GM23338 (cell line): ENCODE measurements around the gene CDK4. TPM values are rescaled to one million over a fixed set of nuclear protein-coding genes. Genes with fewer than 3 reads are reported as not detected.

Experiments
- ATAC-seq: fragments of 200-7000 bp; cut with Tn5 transposase; 3 replicates; pipeline ENCODE4 v1.9.1; 2020
- DNase-seq: peaks from one replicate; pipeline ENCODE4 v3.0.0-alpha.2; 2015; ENCODE audit warnings: low spot score
- H2AFZ ChIP-seq: fragments of 200-600 bp; sonication (generic); 2 replicates; pipeline ENCODE4 v1.8.0; 2016; ENCODE audit warnings: antibody characterized with exemption, mild to moderate bottlenecking, moderate library complexity
- H3F3A ChIP-seq: fragments of 200-600 bp; sonication (generic); replicated peaks from 2 replicates; pipeline ENCODE4 v1.8.0; 2017; ENCODE audit warnings: antibody characterized with exemption, mixed run types, low read depth
- H3K27ac ChIP-seq: fragments of 200-600 bp; sonication (generic); 2 replicates; pipeline ENCODE4 v1.6.1; 2016; ENCODE audit warnings: low read depth
- H3K27me3 ChIP-seq: fragments of 200-600 bp; sonication (generic); 2 replicates; pipeline ENCODE4 v1.8.0; 2016; ENCODE audit warnings: mild to moderate bottlenecking, mixed run types, moderate library complexity; ENCODE audit not compliant: insufficient read depth
- H3K36me3 ChIP-seq: fragments of 200-600 bp; sonication (generic); 2 replicates; pipeline ENCODE4 v1.8.0; 2016; ENCODE audit warnings: mild to moderate bottlenecking; ENCODE audit not compliant: insufficient read depth
- H3K4me1 ChIP-seq: fragments of 200-600 bp; sonication (generic); 2 replicates; pipeline ENCODE4 v1.8.0; 2016; ENCODE audit warnings: mild to moderate bottlenecking, moderate library complexity; ENCODE audit not compliant: insufficient read depth
- H3K4me2 ChIP-seq: fragments of 200-600 bp; sonication (generic); 2 replicates; pipeline ENCODE4 v1.7.1; 2017; ENCODE audit warnings: mixed run types
- H3K4me3 ChIP-seq: fragments of 200-600 bp; sonication (generic); 2 replicates; pipeline ENCODE4 v1.6.1; 2016; ENCODE audit warnings: mixed run types
- H3K79me2 ChIP-seq: fragments of 200-600 bp; sonication (generic); replicated peaks from 2 replicates; pipeline ENCODE4 v1.8.0; 2017; ENCODE audit warnings: mild to moderate bottlenecking; ENCODE audit not compliant: insufficient read depth
- H3K9me2 ChIP-seq: fragments of 200-600 bp; sonication (generic); 2 replicates; pipeline ENCODE4 v1.8.0; 2017; ENCODE audit not compliant: insufficient read depth
- H4K20me1 ChIP-seq: fragments of 200-600 bp; sonication (generic); replicated peaks from 2 replicates; pipeline ENCODE4 v1.8.0; 2017; ENCODE audit warnings: mild to moderate bottlenecking; ENCODE audit not compliant: insufficient read depth
- H3K27ac Mint-ChIP-seq: 2 replicates; pipeline ENCODE4 v1.8.0; 2020; ENCODE audit warnings: inconsistent platforms, mild to moderate bottlenecking, moderate library complexity, mixed read lengths
- H3K27me3 Mint-ChIP-seq: 3 replicates; pipeline ENCODE4 v1.8.0; 2022; ENCODE audit warnings: low read depth, mild to moderate bottlenecking, moderate library complexity, mixed read lengths, inconsistent platforms; ENCODE audit not compliant: insufficient read depth, poor library complexity
- H3K36me3 Mint-ChIP-seq: 3 replicates; pipeline ENCODE4 v1.8.0; 2021; ENCODE audit warnings: low read depth, mild to moderate bottlenecking, inconsistent platforms, moderate library complexity, mixed read lengths
- H3K4me1 Mint-ChIP-seq: 3 replicates; pipeline ENCODE4 v1.8.0; 2020; ENCODE audit warnings: mild to moderate bottlenecking, inconsistent platforms, mixed read lengths
- H3K4me3 Mint-ChIP-seq: 3 replicates; pipeline ENCODE4 v1.8.0; 2021; ENCODE audit warnings: moderate library complexity, mild to moderate bottlenecking, inconsistent platforms, mixed read lengths
- H3K9me3 Mint-ChIP-seq: 3 replicates; pipeline ENCODE4 v1.8.0; 2020; ENCODE audit warnings: moderate library complexity, mild to moderate bottlenecking, inconsistent platforms, mixed read lengths
- CREB1 ChIP-seq: fragments of 250-450 bp; sonication (Bioruptor Pico); IDR thresholded peaks from 2 replicates; pipeline ENCODE4 v1.5.0; 2020; ENCODE audit warnings: low read depth, mild to moderate bottlenecking, moderate library complexity
- EZH2 ChIP-seq: fragments of 200-600 bp; sonication (generic); IDR thresholded peaks from one replicate; pipeline ENCODE4 v1.8.0; 2017; ENCODE audit warnings: antibody characterized with exemption, mild to moderate bottlenecking, low read depth; ENCODE audit not compliant: unreplicated experiment
- EZH2phosphoT487 ChIP-seq: fragments of 200-600 bp; sonication (generic); IDR thresholded peaks from one replicate; pipeline ENCODE4 v1.8.1; 2018; ENCODE audit warnings: antibody characterized with exemption; ENCODE audit not compliant: unreplicated experiment
- JUNB ChIP-seq: IDR thresholded peaks from one replicate; pipeline ENCODE4 v1.6.1; 2016; ENCODE audit warnings: antibody characterized with exemption; ENCODE audit not compliant: unreplicated experiment
- STAT1 ChIP-seq: IDR thresholded peaks from one replicate; pipeline ENCODE4 v1.6.1; 2016; ENCODE audit warnings: antibody characterized with exemption; ENCODE audit not compliant: unreplicated experiment
- ZNF331 ChIP-seq: fragments of 250-450 bp; sonication (Bioruptor Pico); IDR thresholded peaks from 2 replicates; pipeline ENCODE4 v1.5.0; 2020; ENCODE audit warnings: low read depth, mild to moderate bottlenecking, moderate library complexity
- polyA plus RNA-seq: library from polyadenylated mRNA; unstranded; fragments of >200 nt; fragmentation: Nextera tagmentation; extraction: Ambion mirVana; gene quantifications from 2 replicates; pipeline ENCODE4 v1.2.1, GENCODE V29; 2016
- total RNA-seq: library from RNA; depleted of rRNA; stranded (reverse); fragments of >200 nt; shearing (Covaris generic); gene quantifications from 2 replicates; pipeline ENCODE4 v1.2.3, GENCODE V29; 2014
- TF ChIP-seq, protein P1 (sequence below): IDR thresholded peaks from 2 replicates; pipeline ENCODE4 v1.6.1; 2016; ENCODE audit warnings: antibody characterized with exemption
- TF ChIP-seq, protein P2 (sequence below): fragments of 250-450 bp; sonication (Bioruptor Pico); IDR thresholded peaks from 2 replicates; pipeline ENCODE4 v1.5.0; 2020; ENCODE audit warnings: mild to moderate bottlenecking, moderate library complexity
- TF ChIP-seq, protein P3 (sequence below), 2 experiments: fragments of 200-600 bp in 1 of 2; sonication (generic) in 1 of 2; conservative IDR thresholded peaks; 2 replicates each; pipeline versions ENCODE4 v1.5.1 to v1.6.1; 2016 to 2017; ENCODE audit warnings: antibody characterized with exemption in 2 of 2, low read depth in 2 of 2, mild to moderate bottlenecking in 2 of 2, moderate library complexity in 1 of 2

The CDK4 gene
- total and polyA plus RNA-seq, 2 experiments from 2014 or later: 105 to 198 TPM

DNA sequence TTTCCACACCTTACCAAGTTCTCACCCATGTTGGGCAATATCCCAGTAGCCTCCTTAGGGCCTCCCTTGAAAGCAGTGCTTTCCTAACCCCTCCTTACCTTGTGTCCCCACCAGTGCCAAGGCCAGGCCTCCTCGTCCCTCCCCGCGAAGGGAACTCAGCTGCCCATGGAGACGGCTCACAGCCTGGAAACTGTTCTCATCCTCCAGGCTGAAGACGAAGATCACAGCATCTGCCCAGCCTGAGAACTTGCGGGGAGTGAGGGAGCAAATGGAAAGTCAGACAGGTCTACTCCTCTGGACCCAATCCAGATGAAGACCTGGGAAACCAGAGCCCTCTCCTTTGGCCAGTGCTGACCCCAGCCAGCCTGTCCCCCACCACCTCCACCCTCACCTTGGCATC is 18.2 kb downstream of the CDK4 start:
- no peaks in the 10 kb centered on the region for H3K79me2 ChIP-seq

More for the DNA sequence above, 18.2 kb downstream of the CDK4 start:
- no peak overlapping the region for H3K4me2 ChIP-seq
- ATAC-seq (no peak), DNase-seq (no peak)
- TF ChIP-seq JUNB (no peak), ZNF331 (CRISPR knock-in tag) (no peak), EZH2 (no peak), STAT1 (no peak), EZH2phosphoT487 (no peak), CREB1 (no peak)
- TF ChIP-seq, protein P1, sequence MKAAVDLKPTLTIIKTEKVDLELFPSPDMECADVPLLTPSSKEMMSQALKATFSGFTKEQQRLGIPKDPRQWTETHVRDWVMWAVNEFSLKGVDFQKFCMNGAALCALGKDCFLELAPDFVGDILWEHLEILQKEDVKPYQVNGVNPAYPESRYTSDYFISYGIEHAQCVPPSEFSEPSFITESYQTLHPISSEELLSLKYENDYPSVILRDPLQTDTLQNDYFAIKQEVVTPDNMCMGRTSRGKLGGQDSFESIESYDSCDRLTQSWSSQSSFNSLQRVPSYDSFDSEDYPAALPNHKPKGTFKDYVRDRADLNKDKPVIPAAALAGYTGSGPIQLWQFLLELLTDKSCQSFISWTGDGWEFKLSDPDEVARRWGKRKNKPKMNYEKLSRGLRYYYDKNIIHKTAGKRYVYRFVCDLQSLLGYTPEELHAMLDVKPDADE: no peak
- TF ChIP-seq, protein P2, sequence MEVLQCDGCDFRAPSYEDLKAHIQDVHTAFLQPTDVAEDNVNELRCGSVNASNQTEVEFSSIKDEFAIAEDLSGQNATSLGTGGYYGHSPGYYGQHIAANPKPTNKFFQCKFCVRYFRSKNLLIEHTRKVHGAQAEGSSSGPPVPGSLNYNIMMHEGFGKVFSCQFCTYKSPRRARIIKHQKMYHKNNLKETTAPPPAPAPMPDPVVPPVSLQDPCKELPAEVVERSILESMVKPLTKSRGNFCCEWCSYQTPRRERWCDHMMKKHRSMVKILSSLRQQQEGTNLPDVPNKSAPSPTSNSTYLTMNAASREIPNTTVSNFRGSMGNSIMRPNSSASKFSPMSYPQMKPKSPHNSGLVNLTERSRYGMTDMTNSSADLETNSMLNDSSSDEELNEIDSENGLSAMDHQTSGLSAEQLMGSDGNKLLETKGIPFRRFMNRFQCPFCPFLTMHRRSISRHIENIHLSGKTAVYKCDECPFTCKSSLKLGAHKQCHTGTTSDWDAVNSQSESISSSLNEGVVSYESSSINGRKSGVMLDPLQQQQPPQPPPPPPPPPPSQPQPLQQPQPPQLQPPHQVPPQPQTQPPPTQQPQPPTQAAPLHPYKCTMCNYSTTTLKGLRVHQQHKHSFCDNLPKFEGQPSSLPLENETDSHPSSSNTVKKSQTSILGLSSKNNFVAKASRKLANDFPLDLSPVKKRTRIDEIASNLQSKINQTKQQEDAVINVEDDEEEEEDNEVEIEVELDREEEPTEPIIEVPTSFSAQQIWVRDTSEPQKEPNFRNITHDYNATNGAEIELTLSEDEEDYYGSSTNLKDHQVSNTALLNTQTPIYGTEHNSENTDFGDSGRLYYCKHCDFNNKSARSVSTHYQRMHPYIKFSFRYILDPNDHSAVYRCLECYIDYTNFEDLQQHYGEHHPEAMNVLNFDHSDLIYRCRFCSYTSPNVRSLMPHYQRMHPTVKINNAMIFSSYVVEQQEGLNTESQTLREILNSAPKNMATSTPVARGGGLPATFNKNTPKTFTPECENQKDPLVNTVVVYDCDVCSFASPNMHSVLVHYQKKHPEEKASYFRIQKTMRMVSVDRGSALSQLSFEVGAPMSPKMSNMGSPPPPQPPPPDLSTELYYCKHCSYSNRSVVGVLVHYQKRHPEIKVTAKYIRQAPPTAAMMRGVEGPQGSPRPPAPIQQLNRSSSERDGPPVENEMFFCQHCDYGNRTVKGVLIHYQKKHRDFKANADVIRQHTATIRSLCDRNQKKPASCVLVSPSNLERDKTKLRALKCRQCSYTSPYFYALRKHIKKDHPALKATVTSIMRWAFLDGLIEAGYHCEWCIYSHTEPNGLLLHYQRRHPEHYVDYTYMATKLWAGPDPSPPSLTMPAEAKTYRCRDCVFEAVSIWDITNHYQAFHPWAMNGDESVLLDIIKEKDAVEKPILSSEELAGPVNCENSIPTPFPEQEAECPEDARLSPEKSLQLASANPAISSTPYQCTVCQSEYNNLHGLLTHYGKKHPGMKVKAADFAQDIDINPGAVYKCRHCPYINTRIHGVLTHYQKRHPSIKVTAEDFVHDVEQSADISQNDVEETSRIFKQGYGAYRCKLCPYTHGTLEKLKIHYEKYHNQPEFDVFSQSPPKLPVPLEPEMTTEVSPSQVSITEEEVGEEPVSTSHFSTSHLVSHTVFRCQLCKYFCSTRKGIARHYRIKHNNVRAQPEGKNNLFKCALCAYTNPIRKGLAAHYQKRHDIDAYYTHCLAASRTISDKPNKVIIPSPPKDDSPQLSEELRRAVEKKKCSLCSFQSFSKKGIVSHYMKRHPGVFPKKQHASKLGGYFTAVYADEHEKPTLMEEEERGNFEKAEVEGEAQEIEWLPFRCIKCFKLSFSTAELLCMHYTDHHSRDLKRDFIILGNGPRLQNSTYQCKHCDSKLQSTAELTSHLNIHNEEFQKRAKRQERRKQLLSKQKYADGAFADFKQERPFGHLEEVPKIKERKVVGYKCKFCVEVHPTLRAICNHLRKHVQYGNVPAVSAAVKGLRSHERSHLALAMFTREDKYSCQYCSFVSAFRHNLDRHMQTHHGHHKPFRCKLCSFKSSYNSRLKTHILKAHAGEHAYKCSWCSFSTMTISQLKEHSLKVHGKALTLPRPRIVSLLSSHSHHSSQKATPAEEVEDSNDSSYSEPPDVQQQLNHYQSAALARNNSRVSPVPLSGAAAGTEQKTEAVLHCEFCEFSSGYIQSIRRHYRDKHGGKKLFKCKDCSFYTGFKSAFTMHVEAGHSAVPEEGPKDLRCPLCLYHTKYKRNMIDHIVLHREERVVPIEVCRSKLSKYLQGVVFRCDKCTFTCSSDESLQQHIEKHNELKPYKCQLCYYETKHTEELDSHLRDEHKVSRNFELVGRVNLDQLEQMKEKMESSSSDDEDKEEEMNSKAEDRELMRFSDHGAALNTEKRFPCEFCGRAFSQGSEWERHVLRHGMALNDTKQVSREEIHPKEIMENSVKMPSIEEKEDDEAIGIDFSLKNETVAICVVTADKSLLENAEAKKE (CRISPR knock-in tag): no peak
- TF ChIP-seq, protein P3, sequence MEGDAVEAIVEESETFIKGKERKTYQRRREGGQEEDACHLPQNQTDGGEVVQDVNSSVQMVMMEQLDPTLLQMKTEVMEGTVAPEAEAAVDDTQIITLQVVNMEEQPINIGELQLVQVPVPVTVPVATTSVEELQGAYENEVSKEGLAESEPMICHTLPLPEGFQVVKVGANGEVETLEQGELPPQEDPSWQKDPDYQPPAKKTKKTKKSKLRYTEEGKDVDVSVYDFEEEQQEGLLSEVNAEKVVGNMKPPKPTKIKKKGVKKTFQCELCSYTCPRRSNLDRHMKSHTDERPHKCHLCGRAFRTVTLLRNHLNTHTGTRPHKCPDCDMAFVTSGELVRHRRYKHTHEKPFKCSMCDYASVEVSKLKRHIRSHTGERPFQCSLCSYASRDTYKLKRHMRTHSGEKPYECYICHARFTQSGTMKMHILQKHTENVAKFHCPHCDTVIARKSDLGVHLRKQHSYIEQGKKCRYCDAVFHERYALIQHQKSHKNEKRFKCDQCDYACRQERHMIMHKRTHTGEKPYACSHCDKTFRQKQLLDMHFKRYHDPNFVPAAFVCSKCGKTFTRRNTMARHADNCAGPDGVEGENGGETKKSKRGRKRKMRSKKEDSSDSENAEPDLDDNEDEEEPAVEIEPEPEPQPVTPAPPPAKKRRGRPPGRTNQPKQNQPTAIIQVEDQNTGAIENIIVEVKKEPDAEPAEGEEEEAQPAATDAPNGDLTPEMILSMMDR (conservative IDR thresholded peaks at IDR 0.05; ENCODE audit: low read depth in 2 of 2): no peak
- peaks cover 2% of the 10 kb centered on the region for H3K9me3 Mint-ChIP-seq
- H3K4me1 ChIP-seq: peaks cover 15% of the 10 kb centered on the region
- no peaks in the 10 kb centered on the region for H3K36me3 Mint-ChIP-seq
- H4K20me1 ChIP-seq: no peaks in the 10 kb centered on the region; the same call in 1 of the 2 replicates
- H3K9me2 ChIP-seq: no peaks in the 10 kb centered on the region
- H3K4me3 ChIP-seq: no peak overlapping the region
- peaks cover 100% of the 10 kb centered on the region for H3K27me3 ChIP-seq
- no peaks in the 10 kb centered on the region for H3K36me3 ChIP-seq
- no peak overlapping the region for H3K27ac ChIP-seq
- H3K4me3 Mint-ChIP-seq: no peak overlapping the region
- H3F3A ChIP-seq: peaks cover 10% of the 10 kb centered on the region
- H2AFZ ChIP-seq: no peak overlapping the region
- peaks cover 91% of the 10 kb centered on the region for H3K27me3 Mint-ChIP-seq
- H3K27ac Mint-ChIP-seq: no peak overlapping the region
- peaks cover 25% of the 10 kb centered on the region for H3K4me1 Mint-ChIP-seq
